Trophoblast cell (in vitro differentiated cells and primary cell): ENCODE data around the gene PCIF1.

ENCODE experiments used
- DNase-seq, 2 donors: peaks; one replicate each; pipeline ENCODE4 v3.0.0-alpha.2; 2016
- H2AFZ ChIP-seq: 2 replicates; pipeline ENCODE4 v1.6.1; 2013; ENCODE audit warnings: low read length, moderate library complexity, mild to moderate bottlenecking; ENCODE audit not compliant: insufficient read depth, poor library complexity
- H2AK5ac ChIP-seq: 2 replicates; pipeline ENCODE4 v1.6.1; 2013; ENCODE audit warnings: mild to moderate bottlenecking, low read length
- H2BK120ac ChIP-seq: 2 replicates; pipeline ENCODE4 v1.6.1; 2013; ENCODE audit warnings: low read length, mild to moderate bottlenecking, moderate library complexity; ENCODE audit not compliant: insufficient read depth, poor library complexity
- H2BK12ac ChIP-seq: 2 replicates; pipeline ENCODE4 v1.6.1; 2013; ENCODE audit warnings: mild to moderate bottlenecking, low read length, moderate library complexity
- H2BK5ac ChIP-seq: 2 replicates; pipeline ENCODE4 v1.6.1; 2013; ENCODE audit warnings: low read length, low read depth, moderate library complexity, mild to moderate bottlenecking; ENCODE audit not compliant: poor library complexity
- H3K14ac ChIP-seq: 2 replicates; pipeline ENCODE4 v1.6.1; 2013; ENCODE audit warnings: mild to moderate bottlenecking, low read length
- H3K18ac ChIP-seq: 2 replicates; pipeline ENCODE4 v1.6.1; 2013; ENCODE audit warnings: mild to moderate bottlenecking, low read length
- H3K23ac ChIP-seq: 2 replicates; pipeline ENCODE4 v1.6.1; 2013; ENCODE audit warnings: low read length
- H3K27ac ChIP-seq: 2 replicates; pipeline ENCODE4 v1.5.1; 2013; ENCODE audit warnings: low read depth, mild to moderate bottlenecking, inconsistent platforms, low read length, moderate library complexity
- H3K27me3 ChIP-seq: 2 replicates; pipeline ENCODE4 v1.6.1; 2013; ENCODE audit warnings: inconsistent platforms, mild to moderate bottlenecking, low read length, moderate library complexity; ENCODE audit not compliant: insufficient read depth
- H3K36me3 ChIP-seq, 2 experiments: 1 replicate in 1 of 2; 2 replicates in 1 of 2; pipeline ENCODE4 v1.6.1; 2013; ENCODE audit warnings: low read length in 2 of 2, mild to moderate bottlenecking in 2 of 2, moderate library complexity in 1 of 2; ENCODE audit not compliant: insufficient read depth in 2 of 2, control insufficient read depth in 1 of 2
- H3K4ac ChIP-seq: 2 replicates; pipeline ENCODE4 v1.6.1; 2013; ENCODE audit warnings: low read depth, mild to moderate bottlenecking, low read length, moderate library complexity
- H3K4me1 ChIP-seq, 2 experiments: 1 replicate in 1 of 2; 2 replicates in 1 of 2; pipeline ENCODE4 v1.6.1; 2013; ENCODE audit warnings: low read length in 2 of 2, mild to moderate bottlenecking in 2 of 2, moderate library complexity in 1 of 2; ENCODE audit not compliant: insufficient read depth in 2 of 2, control insufficient read depth in 1 of 2
- H3K4me2 ChIP-seq: 2 replicates; pipeline ENCODE4 v1.6.1; 2013; ENCODE audit warnings: inconsistent platforms, mild to moderate bottlenecking, low read length, moderate library complexity
- H3K4me3 ChIP-seq: 2 replicates; pipeline ENCODE4 v1.5.1; 2013; ENCODE audit warnings: mild to moderate bottlenecking, low read depth, low read length, inconsistent platforms
- H3K79me1 ChIP-seq: one replicate; pipeline ENCODE4 v1.6.1; 2013; ENCODE audit warnings: low read length
- H3K79me2 ChIP-seq: 2 replicates; pipeline ENCODE4 v1.6.1; 2013; ENCODE audit warnings: low read length, mild to moderate bottlenecking; ENCODE audit not compliant: control insufficient read depth, insufficient read depth, poor library complexity
- H3K9ac ChIP-seq: 2 replicates; pipeline ENCODE4 v1.6.1; 2013; ENCODE audit warnings: mild to moderate bottlenecking, low read length
- H3K9me3 ChIP-seq: 2 replicates; pipeline ENCODE4 v1.6.1; 2013; ENCODE audit warnings: low read depth, mild to moderate bottlenecking, control low read depth, inconsistent platforms, low read length; ENCODE audit not compliant: insufficient read depth
- H4K12ac ChIP-seq: 2 replicates; pipeline ENCODE4 v1.6.1; 2013; ENCODE audit warnings: low read depth, mild to moderate bottlenecking, low read length, moderate library complexity
- H4K8ac ChIP-seq: 2 replicates; pipeline ENCODE4 v1.6.1; 2013; ENCODE audit warnings: low read depth, mild to moderate bottlenecking, low read length, moderate library complexity
- H4K91ac ChIP-seq: one replicate; pipeline ENCODE4 v1.6.1; 2013; ENCODE audit warnings: low read depth, mild to moderate bottlenecking, low read length, moderate library complexity
- WGBS: extraction: QIAGEN DNeasy Blood & Tissue Kit; methylation state at CpG from one replicate; pipeline ENCODE4 v1.1.7; 2013; ENCODE audit warnings: missing lambda C conversion rate; ENCODE audit not compliant: insufficient read length, insufficient coverage; ENCODE audit errors: extremely low coverage; 5-methylcytosine and 5-hydroxymethylcytosine counted together

Gene PCIF1

GRCh38 chr20:45892828-45893500 is 41.5 kb upstream of the PCIF1 start:
- Histone ChIP-seq H3K9ac (no peak overlapping the region), H4K91ac (no peak overlapping the region), H3K4me1 (peaks cover 9 to 15% of the 10 kb centered on the region in 2 experiments), H2BK12ac (no peak overlapping the region), H3K9me3 (no peaks in the 10 kb centered on the region), H2AFZ (no peak overlapping the region), H3K4me2 (no peak overlapping the region), H2BK120ac (no peak overlapping the region), H3K79me2 (peaks cover 4% of the 10 kb centered on the region), H3K27ac (no peak overlapping the region), H3K36me3 (peaks cover 17 to 31% of the 10 kb centered on the region in 2 experiments), H3K4me3 (no peak overlapping the region), H3K23ac (no peak overlapping the region), H3K14ac (no peak overlapping the region), H2AK5ac (no peak overlapping the region), H4K12ac (no peak overlapping the region), H4K8ac (no peak overlapping the region), H3K4ac (no peak overlapping the region), H3K18ac (no peak overlapping the region), H3K79me1 (peaks cover 9% of the 10 kb centered on the region), H3K27me3 (no peaks in the 10 kb centered on the region), H2BK5ac (no peak overlapping the region)
- DNase-seq: no peak
- no CpG with 5 or more reads among the region's 4 CpGs for WGBS

- no CpG with 5 or more reads among the region's 4 CpGs for WGBS
- peaks cover 4% of the 10 kb centered on the region for H3K79me2 ChIP-seq
- H3K23ac ChIP-seq: no peak overlapping the region
- H3K27me3 ChIP-seq: no peaks in the 10 kb centered on the region
- H4K8ac ChIP-seq: no peak overlapping the region
- peaks cover 24 to 40% of the 10 kb centered on the region in 2 experiments for H3K36me3 ChIP-seq
- no peaks in the 10 kb centered on the region for H3K9me3 ChIP-seq
- H3K79me1 ChIP-seq: peaks cover 9% of the 10 kb centered on the region
- no peak overlapping the region for H2BK120ac ChIP-seq
- no peak overlapping the region for H4K91ac ChIP-seq
- no peak overlapping the region for H3K14ac ChIP-seq
- peaks cover 9 to 15% of the 10 kb centered on the region in 2 experiments for H3K4me1 ChIP-seq
- H3K4me3 ChIP-seq: no peak overlapping the region
- H2BK12ac ChIP-seq: no peak overlapping the region
- H3K4me2 ChIP-seq: no peak overlapping the region
- no peak overlapping the region for H4K12ac ChIP-seq
- H3K18ac ChIP-seq: no peak overlapping the region
- no peak overlapping the region for H2AFZ ChIP-seq
- no peak for DNase-seq
- no peak overlapping the region for H2AK5ac ChIP-seq
- no peak overlapping the region for H2BK5ac ChIP-seq
- H3K27ac ChIP-seq: no peak overlapping the region
- H3K9ac ChIP-seq: no peak overlapping the region
- H3K4ac ChIP-seq: no peak overlapping the region
Observed at GRCh38 chr20:45893831-45894230, 40.7 kb upstream of the PCIF1 start.

GRCh38 chr20:45894797-45895196 is 39.7 kb upstream of the PCIF1 start:
- H4K91ac ChIP-seq: no peak overlapping the region
- no peak overlapping the region for H3K4ac ChIP-seq
- H3K27me3 ChIP-seq: no peaks in the 10 kb centered on the region
- H2BK120ac ChIP-seq: no peak overlapping the region
- no peak overlapping the region for H2AK5ac ChIP-seq
- H2AFZ ChIP-seq: no peak overlapping the region
- no peak for DNase-seq
- H3K14ac ChIP-seq: no peak overlapping the region
- no peak overlapping the region for H2BK12ac ChIP-seq
- no peak overlapping the region for H3K4me3 ChIP-seq
- peaks cover 9% of the 10 kb centered on the region for H3K79me1 ChIP-seq
- no peak overlapping the region for H3K27ac ChIP-seq
- no peak overlapping the region for H3K23ac ChIP-seq
- H3K18ac ChIP-seq: no peak overlapping the region
- no peak overlapping the region for H3K4me2 ChIP-seq
- no CpG with 5 or more reads among the region's 12 CpGs for WGBS
- H4K12ac ChIP-seq: no peak overlapping the region
- H3K79me2 ChIP-seq: peaks cover 4% of the 10 kb centered on the region
- peaks cover 9 to 15% of the 10 kb centered on the region in 2 experiments for H3K4me1 ChIP-seq
- H3K9me3 ChIP-seq: peaks cover 2% of the 10 kb centered on the region
- peaks cover 28 to 47% of the 10 kb centered on the region in 2 experiments for H3K36me3 ChIP-seq
- no peak overlapping the region for H3K9ac ChIP-seq
- no peak overlapping the region for H2BK5ac ChIP-seq
- no peak overlapping the region for H4K8ac ChIP-seq

GRCh38 chr20:45896641-45897161 is 37.8 kb upstream of the PCIF1 start:
- no peaks in the 10 kb centered on the region for H3K79me2 ChIP-seq
- H3K27me3 ChIP-seq: no peaks in the 10 kb centered on the region
- no peak overlapping the region for H3K14ac ChIP-seq
- H3K4ac ChIP-seq: no peak overlapping the region
- H2AFZ ChIP-seq: no peak overlapping the region
- no peak overlapping the region for H2BK120ac ChIP-seq
- no peaks in the 10 kb centered on the region for H3K79me1 ChIP-seq
- H3K36me3 ChIP-seq: peaks cover 34 to 48% of the 10 kb centered on the region in 2 experiments
- H3K27ac ChIP-seq: no peak overlapping the region
- H3K23ac ChIP-seq: no peak overlapping the region
- no peak overlapping the region for H2BK12ac ChIP-seq
- no peak overlapping the region for H4K12ac ChIP-seq
- no peak overlapping the region for H4K91ac ChIP-seq
- H4K8ac ChIP-seq: no peak overlapping the region
- no peak overlapping the region for H2BK5ac ChIP-seq
- no peak overlapping the region for H2AK5ac ChIP-seq
- no peak for DNase-seq
- no CpG with 5 or more reads among the region's 14 CpGs for WGBS
- H3K4me2 ChIP-seq: no peak overlapping the region
- H3K9ac ChIP-seq: no peak overlapping the region
- H3K4me3 ChIP-seq: no peak overlapping the region
- no peak overlapping the region for H3K18ac ChIP-seq
- H3K9me3 ChIP-seq: peaks cover 2% of the 10 kb centered on the region
- peaks cover 6 to 7% of the 10 kb centered on the region in 2 experiments for H3K4me1 ChIP-seq
